ENCODE measurements around the gene ALK.

The ALK gene

GRCh38 chr2:29397039-29397438 is 524.3 kb downstream of the ALK start:
- no peak for TF ChIP-seq CTCF (conservative IDR thresholded peaks at IDR 0.05)
- peak overlapping the region; percentile 84 for H3K27ac ChIP-seq

GRCh38 chr2:29394981-29395350 is 526.4 kb downstream of the ALK start:
- TF ChIP-seq CTCF (conservative IDR thresholded peaks at IDR 0.05), result no peak
- H3K27ac ChIP-seq, result no peak overlapping the region

- H3K27ac ChIP-seq, result no peak overlapping the region
- TF ChIP-seq CTCF (conservative IDR thresholded peaks at IDR 0.05), result no peak
Measured at GRCh38 chr2:29394311-29394980, 526.9 kb downstream of the ALK start.

GRCh38 chr2:29393676-29394075 is 527.7 kb downstream of the ALK start:
- no peak overlapping the region for H3K27ac ChIP-seq
- TF ChIP-seq CTCF (conservative IDR thresholded peaks at IDR 0.05), result no peak

- TF ChIP-seq CTCF (conservative IDR thresholded peaks at IDR 0.05), result no peak
- no peak overlapping the region for H3K27ac ChIP-seq
Measured at GRCh38 chr2:29392774-29393173, 528.6 kb downstream of the ALK start.

- no peak for TF ChIP-seq CTCF (conservative IDR thresholded peaks at IDR 0.05)
- H3K27ac ChIP-seq, result no peak overlapping the region
Measured at GRCh38 chr2:29390136-29390535, 531.2 kb downstream of the ALK start.

- TF ChIP-seq CTCF (conservative IDR thresholded peaks at IDR 0.05), result no peak
- H3K27ac ChIP-seq, result no peak overlapping the region
Measured at GRCh38 chr2:29389686-29390085, 531.7 kb downstream of the ALK start.
